Kidney (tissue), 14 donors: ENCODE measurements around the gene ZNF521. TPM values are rescaled to one million over a fixed set of nuclear protein-coding genes. Genes with fewer than 3 reads are reported as not detected.

Source experiments
- DNase-seq, 5 donors: peaks; one replicate each; pipeline ENCODE4 v3.0.0-alpha.2; 2013 to 2020
- FAIRE-seq: peaks from 2 replicates; lab custom pipeline; 2012; peaks lifted over from hg19 to GRCh38; lab: Jason Lieb, UNC
- H3K27ac ChIP-seq, 2 donors: one replicate each; pipeline ENCODE4 v1.7.0; 2013; ENCODE audit warnings: low read depth in 2 of 2, low read length in 2 of 2, inconsistent platforms in 1 of 2
- H3K27me3 ChIP-seq: one replicate; pipeline ENCODE4 v1.7.1; 2013; ENCODE audit warnings: low read length, inconsistent platforms; ENCODE audit not compliant: control insufficient read depth, insufficient read depth
- H3K36me3 ChIP-seq, 3 donors: one replicate each; pipeline versions ENCODE4 v1.7.0 to v1.7.1; 2013; ENCODE audit warnings: low read length in 3 of 3, control low read depth in 1 of 3, inconsistent platforms in 1 of 3; ENCODE audit not compliant: insufficient read depth in 3 of 3, control insufficient read depth in 2 of 3
- H3K4me1 ChIP-seq, 3 donors: one replicate each; pipeline versions ENCODE4 v1.7.0 to v1.7.1; 2013; ENCODE audit warnings: low read length in 3 of 3, inconsistent platforms in 1 of 3, low read depth in 1 of 3; ENCODE audit not compliant: control insufficient read depth in 2 of 3, insufficient read depth in 2 of 3
- H3K4me3 ChIP-seq, 3 donors: one replicate each; pipeline versions ENCODE4 v1.7.0 to v1.8.1; 2013; ENCODE audit warnings: low read length in 3 of 3, control low read depth in 1 of 3, inconsistent platforms in 1 of 3
- H3K9ac ChIP-seq, 3 donors: one replicate each; pipeline versions ENCODE4 v1.7.0 to v1.7.1; 2013; ENCODE audit warnings: low read length in 3 of 3, control low read depth in 1 of 3, inconsistent platforms in 1 of 3
- H3K9me3 ChIP-seq, 3 donors: one replicate each; pipeline versions ENCODE4 v1.7.0 to v1.7.1; 2013; ENCODE audit warnings: low read length in 3 of 3, control low read depth in 1 of 3, inconsistent platforms in 1 of 3; ENCODE audit not compliant: control insufficient read depth in 2 of 3, insufficient read depth in 1 of 3
- CTCF ChIP-seq: IDR thresholded peaks from 3 replicates; pipeline ENCODE4 v1.5.1; 2012; ENCODE audit warnings: mild to moderate bottlenecking, moderate library complexity, borderline replicate concordance; ENCODE audit not compliant: insufficient read depth; ENCODE audit errors: extremely low read depth
- intact Hi-C: fragments of 100-400 bp; cut with DNase I; formaldehyde crosslinking; loops from one replicate; pipeline ENCODE4 v1.11.1; 2022
- polyA plus RNA-seq: library from polyadenylated mRNA; stranded (reverse); fragments of 350-450 nt; fragmentation: Illumina TruSeq; extraction: RNeasy Lipid Tissue Mini Kit (QIAGEN cat#74804); gene quantifications from one replicate; pipeline ENCODE4 v1.2.3, GENCODE V29; 2014; ENCODE audit warnings: low read depth, low replicate concordance; ENCODE audit not compliant: insufficient read depth
- total RNA-seq: library from RNA; stranded (reverse); fragmentation: NEBNext Ultra II Directional; extraction: Animal tissue kit (Norgen Biotek cat#: 25700); gene quantifications from one replicate; pipeline ENCODE4 v1.2.1, GENCODE V29; 2021
- donor health status: control.
- donor health status: control.
- donor health status: control.
- donor health status: control.
- donor health status: control.
- donor health status: DM: yes; HTN: yes; CAD: no.
- donor health status: Normal renal cell carcinoma (clear cell type).

Gene ZNF521
- total and polyA plus RNA-seq, 2 donors from 2014 or later: 1.8 to 18.0 TPM

- intact Hi-C loops: no loop called here
- no peaks in the 10 kb centered on the region for H3K4me1 ChIP-seq
- no peaks in the 10 kb centered on the region for H3K27me3 ChIP-seq
- FAIRE-seq (no peak), DNase-seq (no peak)
- no peak overlapping the region for H3K9ac ChIP-seq
- H3K36me3 ChIP-seq: no peaks in the 10 kb centered on the region
- H3K9me3 ChIP-seq: no peaks in the 10 kb centered on the region
- no peak for TF ChIP-seq CTCF
- H3K4me3 ChIP-seq: no peak overlapping the region
- H3K27ac ChIP-seq: no peak overlapping the region
Observed at GRCh38 chr18:25190472-25190871, 161.5 kb downstream of the ZNF521 start.

- FAIRE-seq: no peak
- TF ChIP-seq CTCF: no peak
- Histone ChIP-seq H3K27me3 (no peaks in the 10 kb centered on the region), H3K4me1 (no peaks in the 10 kb centered on the region), H3K4me3 (no peak overlapping the region), H3K27ac (no peak overlapping the region), H3K36me3 (no peaks in the 10 kb centered on the region), H3K9me3 (no peaks in the 10 kb centered on the region), H3K9ac (no peak overlapping the region)
- no peak for DNase-seq
- intact Hi-C loops: no loop called here
Observed at GRCh38 chr18:25189391-25190185, 162.4 kb downstream of the ZNF521 start.

- Histone ChIP-seq H3K4me1 (no peaks in the 10 kb centered on the region), H3K9me3 (no peaks in the 10 kb centered on the region), H3K4me3 (no peak overlapping the region), H3K27me3 (no peaks in the 10 kb centered on the region), H3K27ac (no peak overlapping the region), H3K36me3 (no peaks in the 10 kb centered on the region), H3K9ac (no peak overlapping the region)
- intact Hi-C loops: no loop called here
- DNase-seq: no peak
- no peak for TF ChIP-seq CTCF
- FAIRE-seq: no peak
Observed at GRCh38 chr18:25187521-25188192, 164.3 kb downstream of the ZNF521 start.
